Measurements from ENCODE around the gene CRYGS. TPM values are rescaled to one million over a fixed set of nuclear protein-coding genes. Genes with fewer than 3 reads are reported as not detected.
A peak's percentile ranks its signal among the peaks of the same experiment; 100 is the strongest.
"Not testable (repeated sequence)": the region's sequence is repeated elsewhere in the genome, so short reads cannot be mapped to it uniquely, and the experiment has no call there.

CRYGS gene
- total RNA-seq = 1 to 10 TPM; 3.1 to 3.9 TPM

DNA sequence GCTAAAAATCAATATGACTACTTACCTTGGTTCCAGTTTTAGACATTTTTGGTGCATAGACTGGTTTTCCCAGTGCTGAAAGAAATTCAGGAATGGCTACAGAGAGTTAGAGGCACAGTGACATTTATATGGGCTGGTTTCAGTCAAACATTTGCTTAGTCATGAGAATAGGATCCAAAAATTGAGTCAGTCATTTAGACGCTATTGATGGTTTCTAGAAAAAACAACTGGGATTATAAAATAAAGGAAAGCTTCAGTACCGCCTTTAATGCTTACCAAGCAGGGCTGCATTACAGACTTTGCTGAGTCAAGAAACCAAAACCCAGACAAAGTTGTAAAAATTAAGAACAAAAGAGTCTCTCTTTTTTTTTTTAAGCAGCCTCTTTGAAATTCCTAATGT lies at the start of gene CRYGS:
Gene CRYGS (minus strand): TSS at position 100 of the 400 bp plus-strand sequence. CDS start 54 bp downstream, at position 46.
- no peak for DNase-seq (ENCODE audit: low spot score in 2 of 2)
- no peak for ATAC-seq
- Mint-ChIP-seq H3K36me3 (no peaks in the 10 kb centered on the region), H3K9me3 (no peaks in the 10 kb centered on the region), H3K27ac (no peak within 1 kb of the TSS)

DNA sequence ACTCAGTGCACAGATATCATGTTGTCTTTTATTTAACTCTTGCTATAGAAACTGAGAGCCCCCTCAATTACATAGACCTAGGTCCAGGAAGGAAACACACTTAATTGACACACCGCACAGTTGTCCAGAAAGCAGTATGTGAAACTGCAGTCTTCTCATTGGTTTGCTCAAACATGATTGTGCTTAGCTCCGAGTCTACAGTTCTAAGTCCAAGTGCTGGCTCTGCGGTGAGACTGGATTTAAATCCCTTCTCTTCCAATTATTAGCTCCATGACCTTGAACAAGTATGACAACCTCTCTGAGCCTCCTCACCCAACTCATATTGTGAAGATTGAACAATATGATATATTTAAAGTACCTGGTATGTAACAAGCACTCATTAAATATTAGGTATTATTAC lies 49.7 kb upstream of the CRYGS start:
- ATAC-seq (no peak), DNase-seq (ENCODE audit: low spot score in 2 of 2) (no peak)
- Mint-ChIP-seq H3K36me3 (no peaks in the 10 kb centered on the region), H3K27ac (no peak overlapping the region), H3K9me3 (no peaks in the 10 kb centered on the region)

DNA sequence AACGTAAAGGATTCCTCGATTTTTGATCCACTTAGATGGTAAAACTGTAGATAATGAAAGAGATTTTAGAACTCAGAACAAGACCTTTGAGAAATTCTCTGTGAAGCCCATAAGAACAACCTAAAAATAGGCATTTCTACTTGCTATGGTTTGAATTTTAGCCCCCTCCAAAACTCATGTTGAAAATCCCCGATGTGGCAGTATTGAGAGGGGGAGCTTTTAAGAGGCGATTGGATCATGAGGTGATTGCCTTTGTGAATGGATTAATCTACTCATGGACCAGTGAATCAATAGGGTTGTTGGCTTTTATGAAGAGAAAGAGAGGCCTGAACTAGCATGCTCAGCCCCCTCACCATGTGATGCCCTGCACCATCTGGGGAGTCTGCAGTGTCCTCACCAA lies 48.5 kb upstream of the CRYGS start:
- ATAC-seq = no peak
- no peak for DNase-seq (ENCODE audit: low spot score in 2 of 2)
- Mint-ChIP-seq H3K27ac (no peak overlapping the region), H3K36me3 (no peaks in the 10 kb centered on the region), H3K9me3 (no peaks in the 10 kb centered on the region)

DNA sequence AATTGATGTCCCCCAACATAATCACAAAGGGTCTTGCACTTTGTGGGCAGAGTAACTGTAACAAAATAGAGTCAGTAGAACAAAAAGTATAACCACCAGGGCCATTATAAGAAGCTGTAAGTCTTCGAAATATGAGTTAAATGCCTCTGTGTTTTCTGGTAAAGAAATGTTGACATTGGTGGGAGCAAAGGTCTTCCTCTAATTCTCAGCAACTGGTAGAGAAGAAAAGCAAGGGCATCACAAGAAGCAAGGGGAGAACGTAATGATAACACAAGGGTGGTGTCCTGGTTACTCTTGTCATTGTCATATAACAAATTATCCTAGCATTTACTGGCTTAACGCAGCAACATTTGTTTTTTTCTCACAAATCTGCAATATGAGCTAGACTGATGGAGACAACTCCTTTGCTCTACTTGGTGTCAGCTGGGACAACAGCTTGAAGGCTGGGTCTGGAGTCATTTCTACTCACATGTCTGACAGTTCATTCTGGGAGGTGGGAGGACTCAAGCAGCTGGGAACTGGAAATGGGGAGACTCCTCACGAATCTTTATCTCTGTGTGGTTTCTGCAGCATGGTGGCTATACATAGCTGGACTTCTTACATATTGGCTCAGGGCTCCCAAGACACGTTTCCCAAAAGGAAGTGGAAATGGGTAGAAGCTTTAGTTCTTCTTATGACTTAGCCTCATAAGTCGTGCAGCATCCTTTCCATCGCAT lies 46.6 kb upstream of the CRYGS start:
- Mint-ChIP-seq H3K9me3 (no peaks in the 10 kb centered on the region), H3K27ac (peak overlapping the region in 1 of 2 donors; percentile 28), H3K36me3 (no peaks in the 10 kb centered on the region)
- ATAC-seq (no peak), DNase-seq (ENCODE audit: low spot score in 2 of 2) (no peak)

DNA sequence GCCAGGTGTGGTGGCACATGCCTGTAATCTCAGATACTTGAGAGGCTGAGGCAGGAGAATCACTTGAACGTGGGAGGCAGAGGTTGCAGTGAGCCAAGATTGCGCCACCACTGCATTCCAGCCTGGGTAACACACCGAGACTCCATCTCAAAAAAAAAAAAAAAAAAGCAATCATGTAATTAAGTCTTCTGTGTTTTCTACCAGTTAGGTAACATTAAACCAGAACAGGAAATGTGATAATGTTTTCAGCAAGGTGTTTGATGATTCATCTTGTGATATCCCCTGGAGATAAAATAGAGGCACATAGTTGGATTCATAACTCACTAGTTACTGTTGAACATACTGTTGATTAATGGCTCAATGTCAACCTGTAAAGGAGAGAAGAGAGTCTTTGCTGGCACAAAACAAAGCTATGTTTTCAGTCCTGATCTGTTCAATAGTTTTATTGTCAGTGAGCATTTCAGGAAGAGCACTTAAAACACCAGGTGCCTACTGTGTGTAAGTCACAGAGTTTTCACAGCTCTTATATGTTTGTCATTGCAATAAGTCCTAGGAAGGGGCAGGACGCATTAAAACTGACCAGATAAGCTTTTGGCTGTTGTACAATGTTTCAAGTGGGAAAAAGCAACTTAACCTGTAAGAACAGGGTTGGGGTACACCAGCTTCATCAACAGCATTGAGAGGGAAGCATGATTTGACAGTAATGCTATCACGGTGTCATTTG lies 45.8 kb upstream of the CRYGS start:
- Mint-ChIP-seq H3K36me3 (no peaks in the 10 kb centered on the region), H3K9me3 (no peaks in the 10 kb centered on the region), H3K27ac (peak overlapping the region; percentile 8 to 28)
- DNase-seq (ENCODE audit: low spot score in 2 of 2) (no peak), ATAC-seq (peak; percentile 46 to 83)

DNA sequence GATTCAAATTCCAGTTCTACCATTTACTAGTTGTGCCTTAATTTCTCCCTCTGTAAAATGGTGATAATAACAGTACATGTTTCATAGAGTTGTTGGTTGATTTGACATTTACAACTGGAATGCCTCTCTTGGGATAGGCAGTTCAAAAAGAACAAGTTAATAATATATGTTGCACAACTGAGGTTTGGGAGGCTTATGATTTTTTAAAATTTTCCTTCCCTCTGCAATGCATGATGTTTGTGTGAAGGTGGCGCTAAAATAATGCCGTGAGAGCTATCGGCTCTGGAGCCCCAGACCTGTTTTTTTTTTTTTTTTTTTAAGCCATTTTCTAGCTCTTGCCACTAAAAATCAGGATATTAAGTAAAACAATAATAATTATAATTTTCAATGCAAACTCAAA lies 44.9 kb upstream of the CRYGS start:
- H3K36me3 Mint-ChIP-seq = peaks cover 0 to 3% of the 10 kb centered on the region in 2 donors
- H3K27ac Mint-ChIP-seq = no peak overlapping the region
- no peaks in the 10 kb centered on the region for H3K9me3 Mint-ChIP-seq
- DNase-seq (ENCODE audit: low spot score in 2 of 2) = no peak
- no peak for ATAC-seq

DNA sequence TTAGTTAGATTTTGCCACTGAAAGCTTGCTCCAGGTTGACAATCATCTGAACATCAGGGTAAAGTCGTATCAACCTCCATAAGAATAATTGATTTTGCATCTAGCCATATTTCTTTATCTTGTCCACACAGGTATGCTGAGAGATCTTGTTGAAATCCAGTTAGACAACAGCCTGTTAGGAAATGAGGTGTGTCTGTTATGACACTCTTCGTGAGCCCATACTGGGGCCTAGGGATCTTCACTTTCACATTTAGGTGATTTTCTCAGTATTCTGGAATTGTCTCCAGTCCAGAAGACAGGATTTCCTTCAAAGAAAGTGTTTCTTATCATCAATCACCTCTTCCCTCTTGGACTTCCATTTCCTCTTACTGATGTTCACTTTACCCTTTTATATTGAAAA lies 44.5 kb upstream of the CRYGS start:
- peak; percentile 63 to 65 for ATAC-seq
- no peak for DNase-seq (ENCODE audit: low spot score in 2 of 2)
- no peak overlapping the region for H3K27ac Mint-ChIP-seq
- no peaks in the 10 kb centered on the region for H3K9me3 Mint-ChIP-seq
- H3K36me3 Mint-ChIP-seq = peaks cover 0 to 5% of the 10 kb centered on the region in 2 donors

DNA sequence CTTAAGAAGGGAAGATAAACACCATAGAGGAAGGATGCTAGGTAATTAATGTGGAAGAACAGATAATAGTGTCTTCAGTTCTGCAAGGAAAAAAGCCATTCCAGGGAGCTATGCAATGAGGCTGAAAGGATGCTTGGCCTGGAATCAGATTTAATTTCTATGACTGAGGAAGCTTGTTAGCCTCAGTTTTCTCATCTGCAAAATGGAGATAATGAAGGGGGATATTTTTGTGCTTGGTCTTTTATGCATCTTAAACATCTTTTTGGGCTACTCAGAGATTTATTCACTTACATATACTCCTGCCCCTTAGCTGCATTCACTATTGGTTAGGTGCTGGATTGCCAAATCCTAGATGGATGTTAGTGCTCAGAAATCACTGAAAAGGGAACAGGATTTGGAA lies 43.0 kb upstream of the CRYGS start:
- peaks cover 1 to 5% of the 10 kb centered on the region in 2 donors for H3K36me3 Mint-ChIP-seq
- ATAC-seq (no peak), DNase-seq (ENCODE audit: low spot score in 2 of 2) (no peak)
- H3K27ac Mint-ChIP-seq = no peak overlapping the region
- no peaks in the 10 kb centered on the region for H3K9me3 Mint-ChIP-seq

DNA sequence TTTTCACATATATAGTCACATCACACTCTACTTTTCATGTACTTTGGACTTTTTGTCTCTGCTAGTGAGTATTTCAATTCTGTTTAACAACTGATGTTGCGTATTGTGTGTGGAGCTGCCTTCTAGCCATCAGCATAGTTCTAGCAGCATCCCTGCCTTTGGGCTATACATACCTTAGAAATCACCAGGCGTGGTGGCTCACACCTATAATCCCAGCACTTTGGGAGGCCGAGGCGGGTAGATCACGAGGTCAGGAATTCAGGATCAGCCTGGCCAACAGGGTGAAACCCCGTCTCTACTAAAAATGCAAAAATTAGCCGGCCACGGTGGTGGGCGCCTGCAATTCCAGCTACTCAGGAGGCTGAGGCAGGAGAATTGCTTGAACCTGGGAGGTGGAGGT lies 42.1 kb upstream of the CRYGS start:
- ATAC-seq; H3K36me3 Mint-ChIP-seq; DNase-seq (ENCODE audit: low spot score in 2 of 2); H3K9me3 Mint-ChIP-seq; H3K27ac Mint-ChIP-seq: not testable (repeated sequence)

DNA sequence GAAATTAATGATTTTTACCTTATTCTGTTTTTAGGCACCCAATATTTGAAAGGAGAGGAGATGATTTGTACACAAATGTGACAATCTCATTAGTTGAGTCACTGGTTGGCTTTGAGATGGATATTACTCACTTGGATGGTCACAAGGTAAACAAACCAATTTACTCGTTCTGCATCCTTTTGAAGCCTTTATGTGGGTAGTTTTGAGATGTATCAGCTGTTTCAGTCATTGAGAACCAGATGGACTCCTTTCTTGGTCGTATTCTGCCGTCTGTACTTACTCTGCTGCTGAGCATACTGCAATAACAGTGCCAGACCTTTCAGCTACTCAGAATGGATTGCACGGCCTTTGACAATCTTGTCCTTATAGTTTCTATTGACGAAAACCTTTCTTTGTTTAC lies 39.7 kb upstream of the CRYGS start:
- DNase-seq (ENCODE audit: low spot score in 2 of 2) (no peak), ATAC-seq (peak; percentile 34 to 87)
- Mint-ChIP-seq H3K27ac (peak overlapping the region in 1 of 2 donors; percentile 88), H3K36me3 (peaks cover 4 to 5% of the 10 kb centered on the region in 2 donors), H3K9me3 (no peaks in the 10 kb centered on the region)

DNA sequence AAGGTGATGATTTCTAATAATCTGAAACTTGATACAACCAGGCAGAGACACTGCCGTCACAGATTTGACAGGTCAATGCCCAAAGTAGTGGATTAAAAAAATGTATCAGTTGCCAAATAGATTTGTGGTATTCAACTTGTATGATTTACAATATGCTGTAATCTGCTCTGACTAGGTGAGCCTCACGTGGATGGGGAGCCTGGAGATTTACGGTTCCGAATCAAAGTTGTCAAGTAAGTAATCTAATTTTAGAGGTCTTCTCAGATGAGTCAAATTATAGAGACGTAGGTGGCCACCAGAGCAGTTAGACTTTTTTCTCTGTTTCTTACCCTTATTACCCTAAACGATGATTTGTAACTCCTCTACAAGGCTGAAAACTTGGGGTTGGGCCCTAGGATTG lies 38.4 kb upstream of the CRYGS start:
- DNase-seq (ENCODE audit: low spot score in 2 of 2) (no peak), ATAC-seq (no peak)
- Mint-ChIP-seq H3K27ac (no peak overlapping the region), H3K36me3 (peaks cover 4 to 5% of the 10 kb centered on the region in 2 donors), H3K9me3 (no peaks in the 10 kb centered on the region)

DNA sequence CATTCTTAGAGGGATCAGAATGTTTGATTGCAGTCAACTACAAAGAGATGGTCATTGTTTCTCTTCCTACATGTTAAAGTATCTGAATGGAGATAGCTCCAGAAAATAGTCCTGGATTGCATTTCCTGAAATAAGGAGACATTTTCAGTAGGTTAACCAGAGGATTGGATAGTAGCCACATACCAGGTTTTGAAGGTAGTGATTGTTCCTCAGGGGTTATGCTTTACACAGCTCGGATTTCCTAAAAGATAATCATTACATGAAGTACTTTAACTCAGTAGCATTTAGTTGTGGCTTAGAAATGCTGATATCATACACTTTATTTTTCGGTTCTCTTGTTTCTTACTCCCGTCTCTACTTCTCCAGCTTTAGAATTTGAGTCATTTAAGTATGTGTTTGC lies 36.6 kb upstream of the CRYGS start:
- DNase-seq (ENCODE audit: low spot score in 2 of 2) = no peak
- H3K36me3 Mint-ChIP-seq = peaks cover 5 to 6% of the 10 kb centered on the region in 2 donors
- no peaks in the 10 kb centered on the region for H3K9me3 Mint-ChIP-seq
- peak overlapping the region in 1 of 2 donors; percentile 26 for H3K27ac Mint-ChIP-seq
- no peak for ATAC-seq

DNA sequence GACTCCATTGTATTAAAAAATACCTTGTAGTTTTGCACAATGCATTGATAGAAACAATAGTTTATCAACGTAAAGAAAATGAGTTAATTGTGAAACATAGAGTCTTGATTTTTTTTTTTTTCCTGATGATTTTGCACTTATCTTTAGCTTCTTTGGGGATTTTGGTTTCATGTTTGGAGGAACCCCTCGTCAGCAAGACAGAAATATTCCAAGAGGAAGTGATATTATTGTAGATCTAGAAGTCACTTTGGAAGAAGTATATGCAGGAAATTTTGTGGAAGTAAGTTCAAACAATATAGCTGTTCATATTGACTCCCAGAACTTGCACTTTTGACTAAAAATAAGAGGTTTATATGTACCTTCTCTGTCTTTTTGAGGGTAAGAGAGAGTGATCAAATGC lies 33.3 kb upstream of the CRYGS start:
- no peak overlapping the region for H3K27ac Mint-ChIP-seq
- ATAC-seq (no peak), DNase-seq (ENCODE audit: low spot score in 2 of 2) (no peak)
- H3K9me3 Mint-ChIP-seq = no peaks in the 10 kb centered on the region
- peaks cover 4 to 19% of the 10 kb centered on the region in 2 donors for H3K36me3 Mint-ChIP-seq

DNA sequence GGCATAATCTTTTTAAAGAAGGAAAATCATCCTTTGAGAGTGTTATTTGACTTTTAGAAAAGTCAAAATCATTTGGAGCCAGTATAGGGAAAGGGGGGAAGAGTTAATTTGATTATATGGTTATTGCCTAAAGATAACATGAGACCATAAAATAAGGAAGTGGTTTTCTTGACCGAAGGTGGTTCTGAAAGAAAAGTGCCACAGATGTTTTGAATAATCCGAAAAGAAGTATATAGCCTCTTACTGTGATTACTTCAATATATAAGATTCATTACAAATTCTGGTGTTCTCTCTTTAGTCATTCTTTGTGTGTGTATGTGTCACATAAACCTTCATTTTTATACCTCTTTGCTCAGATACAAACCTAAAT lies 27.4 kb upstream of the CRYGS start:
- DNase-seq (ENCODE audit: low spot score in 2 of 2) = no peak
- Mint-ChIP-seq H3K36me3 (peaks cover 10 to 27% of the 10 kb centered on the region in 2 donors), H3K9me3 (no peaks in the 10 kb centered on the region), H3K27ac (peak overlapping the region; percentile 93 to 95)
- no peak for ATAC-seq

DNA sequence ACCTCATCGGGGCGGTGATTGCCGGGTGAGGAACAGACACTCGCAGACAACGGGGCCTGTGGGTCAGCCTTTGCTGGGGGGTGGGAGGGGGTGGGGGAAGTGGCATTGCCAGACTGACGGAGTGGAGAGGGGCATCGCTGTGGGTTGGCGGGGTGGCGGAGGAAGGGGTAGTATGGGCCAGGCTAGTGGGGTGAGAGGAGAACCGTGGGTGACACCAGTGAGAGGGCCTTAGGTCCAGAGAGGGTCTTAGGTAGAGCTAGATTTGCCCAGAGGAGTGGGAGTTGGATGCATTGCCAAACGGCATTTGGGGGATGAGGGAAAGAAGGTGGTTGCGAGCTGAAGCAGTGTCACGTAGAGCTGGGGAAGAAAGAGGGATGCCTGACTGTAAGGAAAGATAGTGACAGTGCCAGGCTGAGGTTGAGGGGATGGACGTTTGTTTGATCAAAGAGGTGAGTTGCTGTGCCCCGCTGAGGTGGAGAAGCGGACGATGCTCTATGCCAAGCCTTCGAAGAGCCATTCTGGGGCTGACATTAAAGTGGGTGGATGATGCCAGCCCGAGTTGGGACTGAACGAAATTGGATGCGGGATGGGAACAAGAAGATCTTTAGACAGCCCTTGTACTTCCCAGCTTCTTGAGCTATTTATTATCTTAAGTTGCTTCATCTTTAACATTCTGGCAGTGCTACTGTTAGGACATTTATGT lies 26.9 kb upstream of the CRYGS start:
- H3K36me3 Mint-ChIP-seq = peaks cover 14 to 32% of the 10 kb centered on the region in 2 donors
- peak overlapping the region; percentile 93 to 95 for H3K27ac Mint-ChIP-seq
- no peak for DNase-seq (ENCODE audit: low spot score in 2 of 2)
- H3K9me3 Mint-ChIP-seq = no peaks in the 10 kb centered on the region
- ATAC-seq = no peak

DNA sequence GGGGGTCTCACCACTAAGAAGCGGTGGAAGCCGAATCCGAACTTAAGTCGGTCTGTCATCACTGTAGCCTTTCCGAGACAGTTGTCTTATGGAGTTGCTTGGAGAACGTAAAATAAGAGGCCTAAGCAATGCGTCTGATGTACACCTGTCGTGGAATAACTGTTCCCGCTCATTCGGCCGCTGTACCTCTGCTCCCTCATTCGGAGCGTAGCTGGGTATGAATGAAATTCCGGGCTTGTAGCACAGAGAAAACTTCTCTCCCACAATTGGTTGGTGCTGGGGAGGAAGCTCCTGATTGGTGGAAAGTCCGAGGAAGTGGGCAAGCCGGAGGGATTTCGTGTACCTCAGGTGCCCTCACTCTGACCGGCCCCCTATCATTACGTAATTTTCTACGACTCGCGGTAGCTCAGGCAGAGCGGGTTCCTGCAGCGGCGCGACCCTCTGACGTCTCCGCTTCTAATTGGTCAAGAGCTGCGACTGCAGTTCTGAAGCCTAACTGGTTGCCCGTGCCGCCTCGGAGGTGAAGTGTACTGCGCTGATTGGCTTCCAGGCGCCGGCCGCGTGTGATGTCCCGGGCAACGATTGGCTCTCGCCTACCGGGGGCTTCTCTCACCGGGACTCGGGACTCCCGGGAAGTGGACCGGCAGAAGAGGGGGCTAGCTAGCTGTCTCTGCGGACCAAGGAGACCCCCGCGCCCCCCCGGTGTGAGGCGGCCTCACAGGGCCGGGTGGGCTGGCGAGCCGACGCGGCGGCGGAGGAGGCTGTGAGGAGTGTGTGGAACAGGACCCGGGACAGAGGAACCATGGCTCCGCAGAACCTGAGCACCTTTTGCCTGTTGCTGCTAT lies 26.1 kb upstream of the CRYGS start, which contains the start of gene DNAJB11:
Gene DNAJB11 (plus strand): TSS at position 625 of the 845 bp plus-strand sequence. CDS start 178 bp downstream, at position 803.
- no peaks in the 10 kb centered on the region for H3K9me3 Mint-ChIP-seq
- peak; percentile 86 to 93 for ATAC-seq
- H3K27ac Mint-ChIP-seq = peak within 1 kb of the TSS; percentile 93 to 99
- peak; percentile 92 to 99 for DNase-seq (ENCODE audit: low spot score in 2 of 2)
- peaks cover 14 to 25% of the 10 kb centered on the region in 2 donors for H3K36me3 Mint-ChIP-seq

Measured in activated naive CD4-positive, alpha-beta T cell treated with anti-CD3 and anti-CD28 coated beads, Interleukin-2, amount 50 U/mL, for 72 hours (primary cell).